GM12891 (cell line): Measurements from ENCODE around the gene ACTR3C.

ENCODE experiments used
- DNase-seq: peaks from one replicate; pipeline ENCODE4 v3.0.0; 2011; ENCODE audit warnings: low spot score; ENCODE audit not compliant: insufficient read length
- FAIRE-seq: peaks from 2 replicates; lab custom pipeline; 2011; peaks lifted over from hg19 to GRCh38; lab: Jason Lieb, UNC
- PAX5 ChIP-seq: IDR thresholded peaks from 2 replicates; pipeline ENCODE4 v1.6.1; 2011; ENCODE audit warnings: low read length, moderate library complexity, mild to moderate bottlenecking; ENCODE audit not compliant: insufficient read depth, severe bottlenecking
- POLR2A ChIP-seq: IDR thresholded peaks from 2 replicates; pipeline ENCODE4 v1.6.1; 2011; ENCODE audit warnings: low read depth, low read length, control low read depth
- POLR2AphosphoS5 ChIP-seq: IDR thresholded peaks from 2 replicates; pipeline ENCODE4 v1.6.1; 2011; ENCODE audit warnings: low read depth, low read length, control low read depth
- POU2F2 ChIP-seq: IDR thresholded peaks from 2 replicates; pipeline ENCODE4 v1.6.1; 2011; ENCODE audit warnings: low read depth, mild to moderate bottlenecking, control low read depth, low read length, moderate library complexity
- SPI1 ChIP-seq: IDR thresholded peaks from 2 replicates; pipeline ENCODE4 v1.6.1; 2011; ENCODE audit warnings: low read depth, low read length, control low read depth
- TAF1 ChIP-seq: IDR thresholded peaks from 2 replicates; pipeline ENCODE4 v1.6.1; 2011; ENCODE audit warnings: low read depth, low read length, control low read depth

Gene ACTR3C

GRCh38 chr7:150367677-150368095 lies 44.3 kb upstream of the ACTR3C start:
- no peak for DNase-seq
- TF ChIP-seq PAX5 = no peak
- no peak for TF ChIP-seq POU2F2
- no peak for TF ChIP-seq POLR2A
- TF ChIP-seq SPI1 = no peak
- no peak for TF ChIP-seq POLR2AphosphoS5
- TF ChIP-seq TAF1 = no peak
- FAIRE-seq = no peak

GRCh38 chr7:150365673-150366398 lies 42.5 kb upstream of the ACTR3C start:
- DNase-seq (no peak), FAIRE-seq (no peak)
- TF ChIP-seq PAX5 (no peak), POLR2A (no peak), POU2F2 (no peak), SPI1 (no peak), TAF1 (no peak), POLR2AphosphoS5 (no peak)

GRCh38 chr7:150365194-150365593 lies 41.8 kb upstream of the ACTR3C start:
- FAIRE-seq (no peak), DNase-seq (no peak)
- TF ChIP-seq POLR2A (no peak), POU2F2 (no peak), POLR2AphosphoS5 (no peak), PAX5 (no peak), SPI1 (no peak), TAF1 (no peak)

- TF ChIP-seq POLR2A = no peak
- TF ChIP-seq POU2F2 = no peak
- TF ChIP-seq PAX5 = no peak
- TF ChIP-seq TAF1 = no peak
- TF ChIP-seq SPI1 = peak; percentile 51
- TF ChIP-seq POLR2AphosphoS5 = no peak
- DNase-seq (no peak), FAIRE-seq (peak; percentile 86)
These were observed 40.5 kb upstream of the ACTR3C start for GRCh38 chr7:150363872-150364271.

- DNase-seq = no peak
- no peak for TF ChIP-seq POU2F2
- TF ChIP-seq POLR2AphosphoS5 = no peak
- no peak for TF ChIP-seq POLR2A
- no peak for TF ChIP-seq TAF1
- no peak for TF ChIP-seq SPI1
- TF ChIP-seq PAX5 = no peak
- no peak for FAIRE-seq
These were observed 40.0 kb upstream of the ACTR3C start for GRCh38 chr7:150363370-150363769.

- DNase-seq (no peak), FAIRE-seq (no peak)
- TF ChIP-seq SPI1 = no peak
- no peak for TF ChIP-seq POLR2A
- no peak for TF ChIP-seq TAF1
- no peak for TF ChIP-seq PAX5
- no peak for TF ChIP-seq POLR2AphosphoS5
- no peak for TF ChIP-seq POU2F2
These were observed 38.7 kb upstream of the ACTR3C start for GRCh38 chr7:150361807-150362621.

GRCh38 chr7:150361402-150361801 lies 38.1 kb upstream of the ACTR3C start:
- FAIRE-seq (no peak), DNase-seq (no peak)
- TF ChIP-seq SPI1 (no peak), PAX5 (no peak), TAF1 (no peak), POU2F2 (no peak), POLR2AphosphoS5 (no peak), POLR2A (no peak)

GRCh38 chr7:150360363-150361058 lies 37.2 kb upstream of the ACTR3C start:
- no peak for DNase-seq
- TF ChIP-seq POU2F2 = no peak
- no peak for TF ChIP-seq TAF1
- no peak for TF ChIP-seq SPI1
- no peak for TF ChIP-seq POLR2AphosphoS5
- TF ChIP-seq PAX5 = no peak
- TF ChIP-seq POLR2A = no peak
- FAIRE-seq = no peak
